GM21576 (cell line): ENCODE results near the gene MAFB.

Experiments
- ATAC-seq: cut with Tn5 transposase; IDR thresholded peaks from one replicate; pipeline ENCODE4 v1.9.1; 2021; ENCODE audit warnings: mild to moderate bottlenecking, moderate library complexity; ENCODE audit not compliant: unreplicated experiment

MAFB gene

GRCh38 chr20:40682104-40682981 is 6.7 kb downstream of the MAFB start:
- ATAC-seq, result no peak

DNA sequence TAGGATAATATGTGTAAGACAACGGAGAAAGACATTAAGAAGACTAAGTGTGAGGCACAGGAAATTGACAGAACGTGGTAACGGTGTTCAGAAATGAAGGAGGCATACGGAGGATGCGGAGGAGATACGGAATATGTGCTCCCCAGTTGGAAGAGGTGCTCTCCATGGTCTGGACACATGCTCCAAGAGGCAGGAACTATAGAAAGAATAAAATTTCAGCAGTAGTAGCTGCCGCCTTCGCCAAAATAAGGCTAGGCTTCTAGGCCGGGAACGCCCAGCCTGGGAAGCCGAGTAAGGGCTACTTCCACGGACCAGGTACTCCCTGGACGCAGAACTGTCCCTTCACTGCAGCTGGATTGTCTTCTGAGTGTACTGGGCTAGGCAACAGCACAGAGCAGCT is 7.4 kb downstream of the MAFB start:
- no peak for ATAC-seq

DNA sequence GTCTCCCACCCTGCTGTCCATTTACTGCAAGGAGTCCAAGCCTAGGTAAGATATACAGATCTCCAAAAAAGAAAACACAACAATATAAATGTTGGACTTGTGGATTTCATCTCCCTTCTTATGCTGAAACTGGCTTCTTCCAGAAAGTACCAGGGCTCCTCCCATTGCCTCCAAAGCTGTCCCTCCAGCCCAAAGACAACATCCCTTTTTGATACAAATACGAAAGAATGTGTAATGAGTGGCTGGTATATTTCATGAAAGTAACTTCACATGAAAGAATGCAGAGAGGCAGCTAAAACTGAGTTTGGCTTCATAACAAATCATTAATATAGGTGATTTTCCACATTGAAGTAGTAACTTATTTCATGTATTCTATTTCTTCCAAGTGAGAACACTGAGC is 7.9 kb downstream of the MAFB start:
- ATAC-seq, result no peak

- ATAC-seq, result peak; percentile 79
Observed at GRCh38 chr20:40680161-40680959, 8.7 kb downstream of the MAFB start.

- ATAC-seq, result no peak
Observed at GRCh38 chr20:40679184-40679583, 9.9 kb downstream of the MAFB start.

GRCh38 chr20:40678286-40678875 is 10.7 kb downstream of the MAFB start:
- no peak for ATAC-seq

GRCh38 chr20:40677343-40677924 is 11.6 kb downstream of the MAFB start:
- ATAC-seq, result no peak

GRCh38 chr20:40676491-40677269 is 12.4 kb downstream of the MAFB start:
- no peak for ATAC-seq

DNA sequence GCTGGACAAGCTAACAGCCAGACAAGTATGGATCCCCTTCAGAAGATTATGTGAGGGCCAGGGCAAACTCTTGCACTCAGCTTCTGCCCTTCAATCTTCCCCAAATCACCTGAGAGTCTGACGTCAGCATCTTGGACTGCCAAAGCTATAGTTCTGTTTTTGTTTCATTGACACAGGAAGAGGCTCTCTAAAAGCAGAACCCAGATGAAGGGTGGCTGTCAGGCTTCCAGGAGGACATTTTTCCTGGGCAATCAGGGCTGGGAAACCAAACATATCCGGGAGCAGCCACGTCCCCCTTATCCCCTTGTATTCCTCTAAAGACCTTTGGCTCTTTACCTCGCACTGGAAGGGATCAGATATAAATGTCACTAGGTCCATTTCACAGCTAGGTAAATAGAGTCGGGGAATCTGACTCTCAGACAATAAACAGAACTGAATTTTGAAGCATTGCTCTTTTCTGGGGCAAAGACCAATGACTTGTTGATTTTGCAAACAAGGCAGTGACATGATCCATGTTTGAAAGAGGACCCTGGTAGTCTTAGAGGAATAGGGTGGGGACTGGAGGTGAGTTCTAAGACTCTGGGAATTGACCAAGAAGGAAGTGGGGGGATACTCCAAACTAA is 13.3 kb downstream of the MAFB start:
- no peak for ATAC-seq

- no peak for ATAC-seq
Observed at GRCh38 chr20:40673442-40673841, 15.6 kb downstream of the MAFB start.

GRCh38 chr20:40672095-40672494 is 16.9 kb downstream of the MAFB start:
- ATAC-seq, result no peak

- ATAC-seq, result no peak
Observed at GRCh38 chr20:40670253-40670652, 18.8 kb downstream of the MAFB start.

- no peak for ATAC-seq
Observed at GRCh38 chr20:40669692-40670091, 19.3 kb downstream of the MAFB start.

DNA sequence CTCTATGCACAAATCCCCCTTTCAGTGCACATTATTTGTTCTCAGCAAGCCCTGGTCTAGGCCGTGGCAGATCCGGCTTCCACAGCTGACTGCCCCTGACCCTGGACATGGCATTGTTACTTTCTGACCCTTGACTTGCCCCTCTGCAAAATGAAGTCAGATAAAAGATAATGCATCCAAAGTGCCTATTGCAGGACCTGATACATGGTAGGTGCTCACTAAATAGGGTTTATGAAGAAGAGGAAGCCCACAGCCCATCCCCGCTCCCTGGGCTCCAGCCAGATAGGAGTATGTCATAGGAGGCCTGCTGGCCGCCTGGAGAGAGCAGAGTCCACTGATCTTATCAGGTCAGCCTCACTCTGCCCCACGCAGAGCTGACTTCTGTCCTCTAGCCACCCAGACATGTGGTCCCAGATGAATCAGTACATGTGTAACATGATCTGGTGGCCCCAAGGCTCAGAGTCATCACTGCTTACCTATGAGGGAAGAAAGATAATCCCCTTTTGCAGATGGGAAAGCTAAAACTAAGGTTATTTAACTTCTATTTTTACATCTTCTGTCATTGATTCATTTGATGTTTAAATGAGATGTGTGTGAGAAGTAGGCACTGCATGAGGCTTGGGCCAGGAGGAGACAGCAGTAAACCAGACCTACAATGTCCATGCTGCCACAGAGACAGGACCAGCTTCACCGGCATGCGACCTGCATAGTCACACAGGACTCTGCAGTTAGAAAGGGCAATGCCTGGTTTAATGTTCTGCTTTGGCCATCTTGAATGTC is 20.4 kb downstream of the MAFB start:
- ATAC-seq, result no peak

GRCh38 chr20:40667503-40667902 is 21.5 kb downstream of the MAFB start:
- ATAC-seq, result no peak

DNA sequence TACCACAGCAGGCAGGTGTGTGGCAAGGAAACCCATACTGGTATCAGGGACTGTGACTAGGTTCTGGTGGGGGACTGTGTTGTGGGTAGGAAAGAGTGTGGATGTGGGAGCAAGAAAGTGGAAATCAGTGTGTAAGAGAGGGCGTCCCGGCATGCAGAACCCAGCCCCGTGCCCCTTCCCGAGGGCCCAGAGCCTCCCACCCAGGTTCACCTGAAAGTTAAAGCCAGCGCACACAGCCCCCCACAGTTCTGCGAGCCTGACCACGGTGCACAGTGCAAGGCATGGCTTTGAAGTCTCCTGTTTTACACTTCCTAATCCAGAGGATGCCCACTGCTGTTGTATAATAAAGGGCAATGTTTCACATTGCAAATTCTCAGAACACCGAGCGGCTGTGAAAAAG is 22.7 kb downstream of the MAFB start:
- ATAC-seq, result no peak

DNA sequence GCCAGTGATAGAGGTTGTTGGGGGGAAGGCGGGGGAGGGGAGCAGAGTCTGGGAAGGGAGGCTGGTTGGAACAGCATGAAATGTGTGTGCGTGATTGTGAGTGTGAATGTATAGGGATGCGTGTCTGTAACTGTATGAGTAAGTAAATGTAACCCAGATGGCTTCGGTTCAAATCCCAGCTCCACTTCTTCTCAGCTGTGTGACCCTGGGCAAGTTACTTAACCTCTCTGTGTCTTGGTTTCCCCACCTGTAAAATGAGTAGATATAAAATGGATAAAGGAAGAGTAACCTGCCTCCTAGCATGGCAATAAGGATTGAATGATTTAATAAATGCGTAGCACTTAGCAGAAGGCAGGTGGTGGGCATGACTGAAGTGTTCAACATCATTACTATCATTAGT is 24.1 kb downstream of the MAFB start:
- ATAC-seq, result no peak

DNA sequence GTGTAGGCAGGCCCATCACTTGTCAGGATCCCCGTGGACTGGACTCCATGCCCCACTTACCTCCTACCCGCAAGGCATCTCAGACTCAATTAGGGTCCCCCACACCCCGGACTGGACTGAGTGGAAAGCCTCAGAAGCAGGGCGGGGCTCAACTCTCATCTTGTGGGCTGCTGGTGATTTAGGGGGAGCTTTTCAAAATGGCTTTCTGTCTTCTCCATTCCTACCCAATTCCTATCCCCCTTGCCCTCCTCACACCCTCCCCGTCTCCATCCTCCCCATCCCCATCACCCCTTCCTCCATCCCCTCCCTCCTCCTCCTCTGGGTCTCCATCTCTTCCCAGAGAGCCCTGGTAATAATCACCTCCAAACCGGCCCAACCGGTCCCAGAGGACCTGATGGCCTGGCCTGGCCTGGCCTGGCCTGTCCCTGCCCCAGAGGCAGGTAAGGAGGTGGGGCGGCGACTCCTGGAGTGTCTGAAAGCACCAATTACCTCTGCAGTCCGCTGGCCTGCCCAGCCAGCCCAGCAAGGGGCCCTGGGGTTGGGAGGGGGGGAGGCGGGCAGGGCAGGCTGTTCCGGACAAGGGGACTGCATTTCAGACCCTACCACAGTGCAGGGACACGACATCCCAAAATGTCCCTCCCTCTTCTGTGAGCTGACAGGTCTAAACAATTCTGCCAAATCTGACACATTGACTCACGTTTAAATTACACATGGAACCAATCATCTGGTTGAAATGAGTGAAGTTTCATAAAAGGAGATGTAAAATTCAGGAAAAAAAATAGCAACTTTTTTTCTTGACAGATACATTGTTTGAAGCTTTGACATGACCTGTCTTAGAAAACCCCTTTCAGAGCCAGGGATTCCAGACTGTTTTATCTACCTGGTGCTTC is 24.8 kb downstream of the MAFB start:
- ATAC-seq, result no peak
